GM18519 (cell line): ENCODE results near the gene NOS1.
"Not testable (repeated sequence)": the region's sequence is repeated elsewhere in the genome, so short reads cannot be mapped to it uniquely, and the experiment has no call there.

ENCODE experiments used
- ATAC-seq: cut with Tn5 transposase; IDR thresholded peaks from one replicate; pipeline ENCODE4 v1.9.1; 2021; ENCODE audit warnings: mild to moderate bottlenecking, moderate library complexity; ENCODE audit not compliant: unreplicated experiment, low FRiP score

NOS1 gene

DNA sequence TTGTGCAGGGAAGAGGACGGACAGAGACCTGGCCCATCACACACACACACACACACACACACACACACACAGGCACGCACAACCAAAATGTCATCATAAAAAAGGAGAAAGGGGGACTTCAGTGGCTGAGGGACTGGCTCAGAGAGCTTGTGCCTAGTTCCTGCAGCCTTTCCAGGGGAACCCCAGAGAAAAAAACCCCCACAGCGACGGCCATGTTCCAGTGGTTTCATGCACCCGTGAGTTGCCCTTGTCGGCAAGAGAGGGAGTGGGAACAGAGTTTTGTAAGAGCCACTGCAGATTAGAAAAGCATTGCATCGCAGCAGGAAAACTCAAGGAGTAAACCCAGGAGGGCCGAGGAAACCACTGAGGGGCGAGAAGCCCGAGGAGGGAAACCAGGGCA lies 146.6 kb downstream of the NOS1 start:
- no peak for ATAC-seq

DNA sequence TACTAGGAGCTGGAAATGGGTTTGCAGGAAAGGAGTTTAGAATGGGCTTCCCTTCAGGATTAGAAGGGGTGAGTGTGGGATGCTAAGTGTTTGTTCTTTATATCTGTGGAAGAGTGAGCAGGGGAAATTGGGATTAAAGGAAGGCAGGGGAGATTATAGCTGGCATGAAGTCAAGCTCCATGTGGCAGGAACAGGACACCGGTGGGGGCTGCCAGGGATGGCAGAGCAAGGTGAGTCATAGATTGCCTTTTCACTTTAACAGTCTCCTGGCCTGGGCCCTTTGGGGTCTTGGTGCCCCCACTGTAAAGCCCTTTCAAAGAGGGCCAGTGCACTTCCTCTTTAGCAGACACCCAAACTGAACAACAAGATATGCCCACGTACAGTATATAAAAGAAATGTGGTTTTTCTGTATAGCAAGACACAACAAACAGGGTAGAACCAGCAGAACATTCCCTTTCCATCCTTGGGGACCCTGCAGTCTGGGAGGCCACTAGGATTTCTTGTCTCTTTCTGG lies 148.1 kb downstream of the NOS1 start:
- no peak for ATAC-seq

DNA sequence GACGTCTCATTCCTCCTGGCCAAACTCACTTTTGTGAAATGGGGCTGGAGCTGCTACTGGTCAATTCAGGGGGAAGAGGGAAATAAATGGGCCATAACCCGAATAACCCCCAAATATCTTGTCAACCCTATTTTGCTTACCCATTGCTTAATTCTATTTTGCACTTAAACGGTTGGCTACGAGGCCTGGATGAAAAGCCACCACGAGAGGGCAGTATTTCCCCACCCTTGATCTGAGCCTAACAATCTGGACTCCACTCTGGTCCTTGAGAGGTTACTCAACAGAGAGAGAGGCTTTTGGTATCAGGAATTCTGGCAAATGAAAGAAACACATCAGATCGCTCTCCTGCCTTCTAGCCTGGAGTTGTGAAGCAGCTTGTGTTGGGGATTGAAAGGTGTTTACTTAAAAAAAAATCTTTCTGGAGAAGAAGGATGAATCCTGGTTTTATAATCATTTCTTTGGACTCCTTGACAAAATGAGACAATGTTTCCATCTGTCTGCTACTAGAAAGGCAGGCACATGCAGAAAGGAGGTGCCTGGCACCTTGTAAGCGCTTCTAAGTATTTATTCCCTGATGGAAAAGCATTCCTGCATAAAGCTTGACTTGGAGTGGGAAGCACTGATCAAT lies 148.7 kb downstream of the NOS1 start:
- ATAC-seq = no peak

DNA sequence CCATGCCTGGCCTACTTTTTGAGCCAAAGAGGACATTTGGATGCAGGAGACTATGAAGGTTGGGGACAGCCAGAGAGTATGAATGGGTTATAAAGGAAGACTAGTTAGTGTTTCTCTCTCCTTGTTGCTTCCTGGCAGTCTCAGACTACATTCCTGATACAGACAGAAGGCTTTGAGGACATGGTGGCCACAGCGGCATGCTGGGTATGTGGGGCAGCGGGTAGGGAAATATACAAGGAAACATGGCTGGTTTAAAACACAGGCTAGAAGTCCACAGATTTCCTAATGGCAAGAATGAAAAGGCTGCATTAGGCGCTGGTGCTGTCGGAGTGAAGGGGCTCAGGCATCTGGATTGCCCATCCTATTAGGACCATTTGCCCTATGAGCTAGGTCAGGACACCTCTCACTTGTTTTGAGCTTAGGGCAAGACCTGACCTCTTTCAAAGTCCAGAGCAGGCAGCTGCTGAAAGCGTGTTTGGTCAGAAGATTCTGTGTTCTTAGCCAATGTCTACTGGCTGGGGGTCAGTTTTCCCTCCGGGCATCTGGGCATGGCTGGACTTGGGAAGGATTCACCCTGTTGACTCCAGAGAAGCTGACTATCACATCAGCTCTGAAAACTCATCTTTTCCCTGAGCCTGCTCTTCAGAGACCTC lies 151.0 kb downstream of the NOS1 start:
- ATAC-seq = no peak

DNA sequence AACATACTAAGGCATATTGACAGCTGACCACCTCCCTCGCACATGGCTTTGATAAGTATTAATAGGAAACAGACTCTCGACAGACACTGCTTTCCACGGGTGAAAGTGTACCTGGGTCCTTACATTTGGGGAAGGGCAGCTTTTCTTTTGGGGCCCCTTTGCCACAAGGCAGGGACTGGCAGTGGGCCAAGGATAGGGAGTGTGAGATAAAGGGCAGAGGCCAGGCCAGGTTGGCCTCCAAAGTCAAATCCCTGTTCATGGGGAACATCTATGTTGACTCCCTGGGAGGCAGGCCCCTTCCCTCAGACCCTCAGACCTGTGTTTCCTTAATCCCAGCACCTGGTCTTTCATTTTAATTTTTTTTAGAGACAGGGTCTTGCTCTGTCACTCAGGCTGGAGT lies 151.8 kb downstream of the NOS1 start:
- no peak for ATAC-seq

DNA sequence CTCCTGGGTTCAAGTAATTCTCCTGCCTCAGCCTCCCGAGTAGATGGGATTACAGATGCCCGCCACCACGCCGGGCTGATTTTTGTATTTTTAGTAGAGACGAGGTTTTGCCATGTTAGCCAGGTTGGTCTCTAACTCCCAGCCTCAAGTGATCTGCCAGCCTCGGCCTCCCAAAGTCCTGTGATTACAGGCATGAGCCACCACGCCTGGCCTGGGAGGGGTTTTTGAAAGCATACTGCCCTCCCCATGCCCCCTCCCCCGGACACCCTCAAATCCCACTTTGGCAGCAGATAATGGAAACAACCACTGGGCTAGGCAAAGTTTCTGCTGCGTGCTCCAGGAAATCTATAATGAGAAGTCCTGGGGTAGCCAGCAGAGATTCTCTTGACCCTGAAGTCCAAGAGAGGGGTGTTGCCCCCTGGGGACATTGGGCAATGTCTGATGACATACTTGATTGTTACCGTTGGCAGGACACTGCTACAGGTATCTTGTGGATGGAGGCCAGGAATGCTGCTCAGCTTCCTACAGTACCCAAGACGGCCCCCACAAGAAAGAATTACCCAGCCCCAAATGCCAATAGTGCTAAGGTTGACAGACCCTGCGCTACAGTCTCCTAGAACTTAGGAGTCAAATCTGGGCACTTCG lies 152.5 kb downstream of the NOS1 start:
- ATAC-seq = no peak

DNA sequence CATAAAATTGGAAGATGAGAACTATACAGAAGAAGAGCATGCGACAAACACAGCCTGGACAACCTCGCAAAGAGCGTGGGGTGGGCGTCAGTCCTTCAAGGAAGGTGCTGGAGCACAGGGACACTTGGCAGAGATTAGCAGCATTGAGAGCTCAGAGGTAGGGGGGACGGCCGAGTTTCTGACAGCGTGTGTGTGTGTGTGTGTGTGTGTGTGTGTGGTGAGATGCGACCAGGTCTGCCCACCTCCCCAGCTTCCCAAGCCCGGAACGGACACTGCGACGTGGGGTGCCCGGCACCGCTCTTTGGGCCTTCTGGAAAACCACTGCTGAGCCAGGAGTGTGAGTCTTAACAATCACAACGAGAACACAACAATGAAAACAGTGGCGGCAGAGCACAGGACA lies 153.2 kb downstream of the NOS1 start:
- no peak for ATAC-seq

DNA sequence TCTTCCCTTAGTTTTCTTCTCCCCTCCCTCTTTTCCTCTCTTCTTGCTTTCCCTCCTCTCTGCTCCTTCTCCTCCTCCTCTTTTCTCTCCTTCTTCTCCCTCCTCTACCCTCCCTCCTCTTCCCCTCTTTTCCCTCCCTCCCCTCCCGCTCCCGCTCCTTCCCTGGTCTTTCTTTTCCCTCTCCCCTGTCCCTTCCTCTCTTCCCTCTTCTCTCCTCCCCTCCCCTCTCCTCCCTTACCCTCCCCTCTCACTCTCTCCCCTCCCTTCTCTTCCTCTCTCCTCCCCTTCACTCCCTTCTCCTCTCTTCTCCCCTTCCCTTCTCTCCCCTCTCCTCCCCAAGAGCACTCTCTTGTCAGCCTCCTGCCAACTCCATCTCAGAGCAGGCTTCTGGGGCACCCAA lies 153.8 kb downstream of the NOS1 start:
- no peak for ATAC-seq

DNA sequence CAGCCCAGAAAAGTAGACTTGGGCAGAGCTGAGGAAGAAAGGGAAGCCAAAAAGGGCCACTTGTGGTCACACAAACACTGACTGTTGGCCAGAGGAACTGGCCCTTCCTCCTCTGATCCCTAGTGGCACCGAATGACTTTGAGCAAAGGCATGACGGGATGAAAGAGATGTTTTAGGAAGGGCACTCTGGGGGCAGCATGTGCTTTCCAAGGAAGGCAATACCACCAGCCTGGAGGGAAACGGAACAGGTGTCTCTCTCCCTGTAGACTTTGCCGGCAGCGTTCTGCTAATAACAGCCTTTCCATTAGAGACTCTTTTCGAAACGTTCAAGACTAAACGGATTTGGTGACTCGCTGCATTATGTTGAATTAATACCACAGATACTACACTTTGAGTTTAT lies 158.9 kb downstream of the NOS1 start:
- no peak for ATAC-seq

DNA sequence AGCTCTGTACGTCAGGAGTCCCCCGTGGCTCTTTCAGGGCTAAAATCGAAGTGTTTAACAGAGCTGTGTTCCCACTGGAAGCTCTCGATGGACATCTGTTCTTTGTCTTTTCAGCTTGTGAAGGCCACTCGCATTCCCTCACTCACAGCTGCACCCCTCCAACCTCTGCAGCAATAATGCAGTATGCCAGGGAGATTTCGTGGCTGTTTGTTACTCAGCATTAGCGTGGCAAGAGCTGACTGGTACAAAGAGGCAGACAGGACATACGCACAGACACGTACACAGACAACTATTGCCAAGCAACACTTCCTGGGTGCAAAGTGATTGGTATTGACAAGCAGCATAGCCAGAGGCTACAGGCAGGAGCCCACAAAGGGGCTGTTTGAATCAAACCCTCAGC lies 159.4 kb downstream of the NOS1 start:
- no peak for ATAC-seq

DNA sequence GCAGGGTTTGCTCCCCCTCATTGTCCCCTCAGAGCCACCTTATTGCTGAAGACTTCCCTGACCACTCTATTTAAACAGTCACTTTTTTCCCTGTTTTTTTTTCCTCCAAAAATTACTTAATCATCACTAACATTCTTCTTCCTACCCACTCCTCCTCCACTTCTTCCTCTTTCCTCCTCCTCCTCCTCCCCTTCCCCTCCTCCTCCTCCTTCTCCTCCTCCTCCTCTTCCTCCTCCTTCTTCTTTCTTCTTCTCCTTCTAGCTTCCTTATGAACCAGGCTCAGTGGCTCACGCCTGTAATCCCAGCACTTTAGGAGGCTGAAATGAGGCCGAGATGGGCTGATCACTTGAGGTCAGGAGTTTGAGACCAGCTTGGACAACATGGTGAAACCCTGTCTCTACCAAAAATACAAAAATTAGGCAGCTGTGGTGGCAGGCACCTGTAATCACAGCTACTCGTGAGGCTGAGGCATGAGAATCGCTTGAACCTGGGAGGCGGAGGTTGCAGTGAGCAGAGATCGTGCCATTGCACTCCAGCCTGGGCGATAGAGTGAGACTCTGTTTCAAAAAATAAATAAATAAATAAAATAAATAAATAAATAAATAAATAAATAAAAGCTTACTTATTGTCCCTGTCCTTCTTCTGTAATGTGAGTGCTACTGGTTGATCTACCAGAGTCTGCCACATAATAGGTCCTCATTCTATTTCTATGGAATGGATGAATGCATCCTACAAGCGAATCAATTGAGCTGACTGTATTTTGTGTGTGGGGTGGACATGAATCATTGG lies 161.3 kb downstream of the NOS1 start:
- not testable (repeated sequence) for ATAC-seq

DNA sequence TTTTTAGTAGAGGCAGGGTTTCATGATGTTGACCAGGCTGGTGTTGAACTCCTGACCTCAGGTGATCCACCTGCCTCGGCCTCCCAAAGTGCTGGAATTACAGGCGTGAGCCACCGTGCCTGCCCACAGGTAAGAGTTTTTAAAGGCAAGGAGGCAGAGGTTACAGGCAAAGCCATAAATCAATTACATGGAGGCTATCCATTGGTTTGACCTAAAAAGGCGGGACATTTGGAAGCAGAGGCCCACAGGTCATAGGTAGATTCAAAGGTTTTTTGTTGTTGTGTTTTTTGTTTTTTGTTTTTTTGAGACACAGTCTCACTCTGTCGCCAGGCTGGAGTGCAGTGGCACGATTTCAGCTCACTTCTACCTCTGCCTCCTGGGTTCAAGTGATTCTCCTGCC lies 165.1 kb downstream of the NOS1 start:
- ATAC-seq = not testable (repeated sequence)

DNA sequence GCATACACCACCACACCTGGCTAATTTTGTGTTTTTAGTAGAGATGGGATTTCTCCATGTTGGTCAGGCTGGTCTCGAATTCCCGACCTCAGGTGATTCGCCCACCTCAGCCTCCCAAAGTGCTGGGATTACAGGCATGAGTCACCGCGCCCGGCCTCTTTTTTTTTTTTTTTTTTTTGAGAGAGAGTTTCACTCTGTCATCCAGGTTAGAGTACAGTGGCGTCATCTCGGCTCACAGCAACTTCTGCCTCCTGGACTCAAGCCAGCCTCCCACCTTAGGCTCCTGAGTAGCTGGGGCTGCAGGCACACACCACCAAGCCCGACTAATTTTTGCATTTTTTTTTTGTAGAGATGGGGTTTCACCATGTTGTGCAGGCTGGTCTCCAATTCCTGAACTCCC lies 166.4 kb downstream of the NOS1 start:
- ATAC-seq = not testable (repeated sequence)

DNA sequence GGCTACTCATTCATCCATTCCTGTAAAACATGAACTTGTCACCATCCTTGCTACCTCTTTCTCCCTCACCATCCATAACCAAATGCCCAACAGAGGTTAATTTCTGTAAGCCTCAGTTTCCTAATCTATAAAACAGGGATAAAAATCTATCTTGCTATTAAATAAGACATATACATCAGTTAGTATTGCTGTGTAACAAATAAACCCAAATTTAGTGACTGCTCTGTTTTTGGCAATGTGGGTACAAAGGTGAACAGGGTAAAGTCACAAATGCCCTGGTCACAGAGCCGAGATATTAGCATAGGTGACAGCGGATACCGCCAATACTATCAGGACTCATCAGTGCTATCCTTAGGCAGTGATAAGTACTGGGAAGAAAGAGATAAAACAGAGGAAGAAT lies 167.5 kb downstream of the NOS1 start:
- ATAC-seq = no peak

DNA sequence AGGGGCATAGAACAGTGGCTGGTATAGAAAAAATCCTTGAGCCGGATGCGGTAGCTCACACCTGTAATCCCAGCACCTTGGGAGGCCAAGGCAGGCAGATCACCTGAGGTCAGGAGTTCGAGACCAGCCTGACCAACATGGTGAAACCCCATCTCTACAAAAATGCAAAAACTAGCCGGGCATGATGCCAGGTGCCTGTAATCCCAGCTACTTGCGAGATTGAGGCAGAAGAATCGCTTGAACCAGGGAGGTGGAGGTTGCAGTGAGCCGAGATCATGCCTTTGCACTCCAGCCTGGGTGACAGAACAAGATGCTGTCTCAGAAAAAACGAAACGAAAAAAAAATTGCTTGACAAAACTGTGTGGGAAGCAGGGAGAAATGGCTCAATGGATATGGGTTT lies 168.8 kb downstream of the NOS1 start:
- ATAC-seq = not testable (repeated sequence)

DNA sequence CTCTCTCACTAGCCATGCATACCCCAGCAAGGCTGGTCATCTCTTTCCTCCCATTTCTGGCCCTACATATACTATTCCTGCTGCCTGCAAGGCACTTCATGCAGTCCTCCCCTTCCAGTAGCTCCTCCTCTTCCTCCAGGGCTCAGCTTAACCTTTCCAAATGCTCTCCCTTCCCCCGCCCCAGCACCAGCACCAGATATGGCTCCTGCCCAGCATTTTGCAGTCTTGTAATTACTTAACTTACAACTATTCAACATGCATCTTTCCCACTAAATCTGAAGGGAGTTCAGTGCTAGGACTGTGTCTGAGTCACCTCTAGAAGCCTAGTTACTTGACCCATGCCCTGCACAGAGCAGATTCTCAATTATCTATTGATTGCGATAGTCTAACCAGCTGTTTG lies 169.4 kb downstream of the NOS1 start:
- no peak for ATAC-seq

DNA sequence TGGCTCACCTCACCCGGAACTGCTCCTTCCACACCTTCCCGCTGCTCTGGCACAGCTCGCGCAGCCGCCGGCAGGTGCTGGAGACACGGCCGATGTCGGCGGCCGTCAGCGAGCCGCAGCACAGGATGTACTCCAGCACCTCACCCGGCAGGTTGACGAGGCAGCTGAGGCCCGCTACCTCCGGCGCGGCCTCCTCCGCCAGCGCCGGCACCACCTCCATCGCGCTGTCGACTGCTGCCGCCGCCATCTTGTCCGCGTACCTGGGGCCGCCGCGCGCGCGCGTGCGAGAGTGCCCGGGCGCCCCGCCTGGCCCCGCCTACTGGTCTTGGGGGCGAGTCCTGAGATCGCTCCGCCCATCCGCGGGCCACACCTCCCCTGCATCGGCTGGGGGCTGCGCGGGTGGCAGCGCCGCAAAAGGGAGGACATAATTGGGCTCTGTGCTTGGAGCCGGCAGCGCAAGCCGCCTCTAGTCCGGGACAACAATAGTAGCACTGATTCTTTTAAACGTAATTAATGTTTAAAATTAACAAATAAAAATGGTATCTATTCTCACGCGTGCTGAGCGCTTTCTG lies 171.1 kb downstream of the NOS1 start, which contains the start of gene FBXO21:
TSS of gene FBXO21 (minus strand) at position 261 of the 572 bp plus-strand sequence. CDS start at position 247, 14 bp downstream.
- ATAC-seq = peak; percentile 85

DNA sequence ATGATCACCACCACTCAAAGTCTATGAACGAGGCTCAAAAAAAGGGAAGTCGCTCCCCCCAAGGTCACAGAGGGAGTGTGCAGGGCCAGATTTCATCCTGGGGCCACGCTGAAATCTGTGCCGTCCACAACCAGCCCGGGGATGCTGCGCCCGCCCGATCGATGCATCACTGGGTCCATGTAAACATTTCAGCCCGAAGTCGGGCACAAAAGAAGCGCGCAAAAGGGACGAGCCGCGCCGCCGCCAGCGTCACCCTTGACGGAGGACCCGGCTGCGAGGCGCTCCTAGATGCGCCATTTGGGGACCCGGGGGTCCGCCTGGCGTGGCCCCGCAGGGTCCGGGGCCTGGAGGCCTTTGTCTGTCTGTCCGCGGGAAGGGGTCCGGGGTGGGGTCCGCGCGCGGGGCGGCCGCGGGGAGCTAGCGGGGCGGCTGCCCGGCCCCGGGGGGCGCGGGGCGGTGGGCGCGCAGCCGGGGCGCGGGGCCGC lies 171.7 kb downstream of the NOS1 start:
- ATAC-seq = peak; percentile 27

DNA sequence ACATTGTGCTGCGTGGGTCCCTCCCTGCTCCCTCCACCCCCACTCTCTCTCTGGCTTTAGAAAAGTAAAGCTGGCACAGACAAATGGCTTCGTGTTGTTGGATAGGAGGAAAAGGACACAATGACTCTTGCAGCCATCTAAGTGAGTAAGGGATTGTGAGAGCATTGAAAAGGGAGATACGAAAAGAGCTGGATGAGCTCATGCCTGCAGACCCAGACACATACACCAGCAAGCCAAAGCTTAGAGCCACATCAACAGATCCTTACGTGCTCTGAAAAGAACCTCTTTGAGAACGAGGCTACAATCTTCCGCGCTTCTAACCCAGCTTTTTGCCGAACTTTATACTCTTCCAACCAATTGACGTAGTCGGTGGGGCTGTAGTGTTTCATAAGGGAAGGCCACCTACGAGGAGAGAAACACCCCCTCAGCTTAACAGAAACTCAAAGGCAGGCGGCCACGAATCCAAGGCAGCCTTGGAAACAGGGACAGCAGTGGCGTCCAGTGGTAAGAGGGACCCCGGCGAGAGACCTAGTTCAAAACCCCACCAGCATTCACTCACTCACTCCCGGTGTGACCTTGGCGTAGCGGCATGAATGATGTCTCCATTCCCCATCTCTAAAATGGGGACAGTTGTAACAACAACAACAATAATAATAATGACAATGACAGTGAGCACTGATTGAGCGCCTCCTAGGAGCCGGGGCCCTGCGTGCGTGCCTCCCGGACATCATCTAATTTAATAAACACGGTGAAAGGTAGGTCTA lies 172.3 kb downstream of the NOS1 start:
- ATAC-seq = no peak
